Femur (tissue), 1 donor: ENCODE results near the gene DNAAF3.
A peak's percentile ranks its signal among the peaks of the same experiment; 100 is the strongest.

Source experiments
- DNase-seq: peaks from one replicate; pipeline ENCODE4 v3.0.0-alpha.2; 2017

DNAAF3 gene

GRCh38 chr19:55115446-55116065 is 50.9 kb downstream of the DNAAF3 start:
- DNase-seq, result no peak

- no peak for DNase-seq
These were observed 51.8 kb downstream of the DNAAF3 start for GRCh38 chr19:55114566-55115145.

GRCh38 chr19:55113570-55114039 is 52.8 kb downstream of the DNAAF3 start:
- DNase-seq, result peak; percentile 95

GRCh38 chr19:55112777-55113569 is 53.4 kb downstream of the DNAAF3 start:
- no peak for DNase-seq

- DNase-seq, result no peak
These were observed 54.1 kb downstream of the DNAAF3 start for GRCh38 chr19:55112246-55112776.

- DNase-seq, result no peak
These were observed 55.1 kb downstream of the DNAAF3 start for GRCh38 chr19:55111238-55111831.

GRCh38 chr19:55109527-55110291 is 56.7 kb downstream of the DNAAF3 start:
- no peak for DNase-seq
